ENCODE results near the gene C12orf56. TPM values are rescaled to one million over a fixed set of nuclear protein-coding genes. Genes with fewer than 3 reads are reported as not detected.

The C12orf56 gene
- total RNA-seq = not detected

DNA sequence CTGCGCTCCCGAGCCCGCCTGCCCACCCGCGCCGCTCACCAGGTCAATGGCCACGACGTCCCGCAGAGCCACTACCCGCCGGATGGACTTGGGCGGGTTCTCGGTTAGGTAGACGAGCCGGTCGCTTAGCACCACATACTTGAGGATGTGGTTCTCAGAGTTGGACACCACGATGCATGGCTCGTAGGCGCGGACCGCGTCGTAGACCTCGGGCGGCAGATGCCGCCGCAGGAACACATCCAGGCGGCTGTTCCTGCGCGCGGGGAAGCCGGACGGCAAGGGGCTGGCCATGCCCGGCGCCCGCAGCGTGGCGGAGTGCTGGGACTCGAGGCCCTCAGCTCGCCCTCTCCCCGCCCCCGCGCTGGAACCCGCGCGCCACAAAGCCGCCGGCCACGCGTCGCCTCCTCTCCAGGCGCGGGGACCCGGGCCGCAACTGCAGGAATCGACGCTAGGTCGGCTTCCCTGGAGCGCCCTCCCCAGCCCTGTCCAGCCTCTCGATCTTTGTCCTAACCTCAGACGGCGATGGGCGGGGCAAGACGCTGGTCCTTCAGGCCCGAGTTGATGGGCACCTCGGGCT is at the start of gene C12orf56:
C12orf56 (minus strand) TSS at position 484 of the 577 bp plus-strand sequence; CDS start at position 291, 193 bp downstream.
- peak in 1 of 3 donors; percentile 32 for DNase-seq (ENCODE audit: low read depth in 2 of 3, low spot score in 2 of 3)

GRCh38 chr12:64440100-64440499 is 49.5 kb upstream of the C12orf56 start:
- DNase-seq (ENCODE audit: low read depth in 2 of 3, low spot score in 2 of 3) = no peak

- no peak for DNase-seq (ENCODE audit: low read depth in 2 of 3, low spot score in 2 of 3)
These were observed 43.4 kb upstream of the C12orf56 start for GRCh38 chr12:64433915-64434314.

DNA sequence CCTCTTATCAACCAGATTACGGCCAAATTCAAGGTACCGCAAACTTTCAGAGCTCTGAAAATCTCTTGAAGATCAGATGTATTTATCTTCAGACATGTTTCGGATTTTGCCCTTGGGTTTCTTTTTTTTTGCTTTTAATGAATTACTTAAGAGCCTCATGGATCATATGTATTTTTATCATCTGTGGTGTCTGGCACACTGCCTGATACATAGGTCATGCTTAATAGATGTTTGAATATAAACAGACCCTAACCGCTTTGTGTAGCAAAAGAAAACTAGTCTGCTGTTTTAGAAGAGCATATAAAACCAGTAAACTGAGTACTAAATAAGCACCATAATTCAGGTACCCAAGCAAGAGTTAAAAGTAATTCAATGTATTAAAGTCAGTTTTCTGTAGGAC is 41.2 kb upstream of the C12orf56 start:
- no peak for DNase-seq (ENCODE audit: low read depth in 2 of 3, low spot score in 2 of 3)

DNA sequence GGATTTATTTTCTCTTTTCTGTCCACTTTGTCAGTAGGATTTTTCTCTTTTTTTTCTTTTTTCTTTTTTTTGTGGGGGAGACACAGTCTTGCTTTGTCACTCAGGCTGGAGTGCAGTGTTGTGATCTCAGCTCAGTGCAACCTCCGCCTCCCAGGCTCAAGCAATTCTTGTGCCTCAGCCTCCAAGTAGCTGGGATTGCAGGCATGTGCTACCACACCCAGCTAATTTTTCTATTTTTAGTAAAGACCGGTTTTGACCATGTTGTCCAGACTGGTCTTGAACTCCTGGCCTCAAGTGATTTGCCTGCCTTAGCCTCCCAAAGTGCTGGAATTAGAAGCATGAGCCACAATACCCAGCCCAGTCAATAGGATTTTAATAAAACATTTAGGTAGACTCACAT is 40.3 kb upstream of the C12orf56 start:
- no peak for DNase-seq (ENCODE audit: low read depth in 2 of 3, low spot score in 2 of 3)

- DNase-seq (ENCODE audit: low read depth in 2 of 3, low spot score in 2 of 3) = no peak
These were observed 38.4 kb upstream of the C12orf56 start for GRCh38 chr12:64428956-64429355.

DNA sequence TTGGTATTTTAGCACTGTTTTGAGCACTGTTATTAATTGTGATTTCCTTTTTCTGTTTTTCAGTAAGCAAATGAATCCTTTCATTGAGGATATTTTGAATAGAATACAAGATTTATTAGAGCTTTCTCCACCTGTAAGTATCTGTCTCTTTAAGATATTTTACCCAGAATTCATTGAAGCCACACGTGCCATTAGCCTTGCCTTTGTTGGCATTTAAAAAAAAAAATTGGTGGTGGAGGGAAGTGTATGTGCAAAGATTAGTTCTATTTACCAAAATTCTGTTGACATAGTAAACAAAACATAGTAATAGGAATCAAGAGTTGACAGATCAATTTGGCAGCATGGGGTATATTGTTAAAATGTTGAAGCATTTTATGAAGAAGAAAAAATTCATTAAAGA is 37.4 kb upstream of the C12orf56 start:
- DNase-seq (ENCODE audit: low read depth in 2 of 3, low spot score in 2 of 3) = no peak

- DNase-seq (ENCODE audit: low read depth in 2 of 3, low spot score in 2 of 3) = no peak
These were observed 29.1 kb upstream of the C12orf56 start for GRCh38 chr12:64419696-64420095.

DNA sequence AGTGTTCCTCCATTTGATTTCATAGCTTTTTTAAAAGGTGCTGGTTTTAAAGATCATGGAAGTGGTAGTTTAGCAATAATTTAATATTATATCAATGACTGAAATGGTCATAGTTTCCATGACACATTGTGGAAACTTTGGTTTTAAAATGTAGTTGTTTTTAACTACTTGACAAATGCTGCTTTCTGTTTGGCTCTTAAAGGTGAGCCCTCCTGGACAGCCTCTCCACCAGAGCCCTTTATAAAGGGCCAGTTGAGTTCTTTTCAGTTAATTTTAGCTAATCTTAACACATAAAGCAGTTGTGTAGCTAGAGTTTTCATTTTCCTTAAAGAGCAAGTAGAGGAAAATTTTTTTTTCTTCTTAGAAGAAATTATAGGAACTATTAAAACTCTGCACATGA is 27.7 kb upstream of the C12orf56 start:
- DNase-seq (ENCODE audit: low read depth in 2 of 3, low spot score in 2 of 3) = no peak

DNA sequence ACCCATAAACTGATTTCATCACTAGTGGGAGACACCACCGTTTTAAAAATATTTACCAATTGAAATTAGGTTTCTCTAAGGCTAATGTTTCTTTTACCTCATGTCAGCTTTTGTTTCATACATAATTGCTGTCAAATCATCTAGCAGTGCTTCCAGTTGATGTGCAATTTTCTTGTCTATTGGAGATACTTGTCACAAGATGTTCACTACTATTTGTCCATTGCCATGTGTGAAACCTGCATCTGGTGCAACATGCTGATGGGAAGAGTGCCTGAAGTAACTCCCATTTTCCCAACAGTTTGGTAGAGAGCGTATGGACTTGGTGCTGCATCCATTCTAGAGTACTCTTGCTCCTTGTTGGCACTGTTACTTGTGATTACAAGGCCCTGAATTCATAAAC is 23.3 kb upstream of the C12orf56 start:
- no peak for DNase-seq (ENCODE audit: low read depth in 2 of 3, low spot score in 2 of 3)

DNA sequence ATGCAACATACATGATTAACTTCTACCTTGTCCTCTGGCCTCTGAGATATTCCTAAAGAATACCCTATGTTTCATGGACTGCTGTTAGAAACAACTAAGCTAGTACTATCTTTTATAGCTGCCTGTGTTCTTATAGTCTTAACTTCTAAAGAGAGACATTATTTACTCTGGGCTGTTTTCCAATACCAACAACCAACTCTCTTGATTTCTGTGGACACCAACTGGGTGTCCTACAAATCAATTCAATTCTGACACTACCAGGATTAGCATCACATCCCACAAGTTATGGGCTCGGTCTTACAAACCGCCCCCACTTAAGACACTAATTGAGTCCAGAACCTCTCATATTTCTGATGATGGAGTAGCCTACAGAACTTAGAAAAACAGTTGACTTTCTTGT is 21.9 kb upstream of the C12orf56 start:
- DNase-seq (ENCODE audit: low read depth in 2 of 3, low spot score in 2 of 3) = no peak

DNA sequence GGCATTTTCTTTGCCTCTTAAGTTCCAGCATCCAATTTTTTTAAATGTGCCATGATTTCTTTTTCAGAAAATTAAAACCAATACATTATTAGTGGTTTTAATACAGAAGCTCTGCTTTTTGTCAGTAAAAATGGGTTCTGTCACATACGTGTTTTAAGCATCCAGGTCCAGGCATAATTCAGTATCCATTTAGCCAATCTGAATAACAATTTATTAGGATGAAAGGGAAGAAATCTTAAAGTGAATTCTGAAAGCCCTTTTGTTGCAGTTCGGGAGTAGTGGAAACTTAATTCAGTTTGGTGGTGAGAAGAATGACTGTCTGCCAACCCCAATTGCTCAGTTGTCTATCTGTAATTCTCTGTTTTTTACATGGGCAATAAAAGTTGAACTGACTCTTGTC is 20.9 kb upstream of the C12orf56 start:
- no peak for DNase-seq (ENCODE audit: low read depth in 2 of 3, low spot score in 2 of 3)

DNA sequence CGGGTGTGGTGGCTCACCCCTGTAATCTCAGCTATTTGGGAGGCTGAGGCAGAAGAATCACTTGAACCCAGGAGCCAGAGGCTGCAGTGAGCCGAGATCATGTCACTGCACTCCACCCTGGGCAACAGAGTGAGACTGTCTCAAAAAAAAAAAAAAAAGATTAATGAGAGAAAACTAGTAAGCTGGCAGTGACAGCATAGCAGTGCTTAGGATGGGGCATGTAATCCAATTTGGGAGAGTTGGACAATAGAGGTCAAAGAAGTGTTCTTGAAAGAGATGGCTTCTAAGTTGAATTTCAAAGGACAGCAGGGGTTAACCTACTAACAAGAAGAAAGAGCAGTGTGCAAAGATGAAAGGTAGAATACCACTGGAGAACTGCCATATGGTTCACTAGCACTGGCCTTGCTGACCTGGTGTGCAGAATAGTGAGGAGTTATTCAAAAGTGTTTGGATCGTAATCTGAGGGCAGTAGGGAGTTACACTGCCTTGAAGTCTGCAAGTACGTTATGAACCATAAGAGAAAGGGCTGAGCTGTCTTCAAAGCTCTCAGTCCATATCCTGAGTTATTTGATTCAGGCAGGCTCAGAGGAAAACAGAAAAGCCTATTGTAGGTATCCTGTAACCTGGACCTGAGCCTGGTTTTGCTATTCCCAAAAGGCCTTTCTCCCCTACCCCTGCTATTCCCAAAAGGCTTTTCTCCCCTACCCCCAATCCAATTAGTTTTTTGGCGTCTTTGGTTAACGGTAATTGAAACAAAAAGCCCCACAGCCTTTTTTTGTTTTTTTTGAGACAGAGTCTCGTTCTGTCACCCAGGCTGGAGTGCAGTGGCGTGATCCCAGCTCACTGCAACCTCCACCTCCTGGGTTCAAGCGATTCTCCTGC is 17.0 kb upstream of the C12orf56 start:
- no peak for DNase-seq (ENCODE audit: low read depth in 2 of 3, low spot score in 2 of 3)

DNA sequence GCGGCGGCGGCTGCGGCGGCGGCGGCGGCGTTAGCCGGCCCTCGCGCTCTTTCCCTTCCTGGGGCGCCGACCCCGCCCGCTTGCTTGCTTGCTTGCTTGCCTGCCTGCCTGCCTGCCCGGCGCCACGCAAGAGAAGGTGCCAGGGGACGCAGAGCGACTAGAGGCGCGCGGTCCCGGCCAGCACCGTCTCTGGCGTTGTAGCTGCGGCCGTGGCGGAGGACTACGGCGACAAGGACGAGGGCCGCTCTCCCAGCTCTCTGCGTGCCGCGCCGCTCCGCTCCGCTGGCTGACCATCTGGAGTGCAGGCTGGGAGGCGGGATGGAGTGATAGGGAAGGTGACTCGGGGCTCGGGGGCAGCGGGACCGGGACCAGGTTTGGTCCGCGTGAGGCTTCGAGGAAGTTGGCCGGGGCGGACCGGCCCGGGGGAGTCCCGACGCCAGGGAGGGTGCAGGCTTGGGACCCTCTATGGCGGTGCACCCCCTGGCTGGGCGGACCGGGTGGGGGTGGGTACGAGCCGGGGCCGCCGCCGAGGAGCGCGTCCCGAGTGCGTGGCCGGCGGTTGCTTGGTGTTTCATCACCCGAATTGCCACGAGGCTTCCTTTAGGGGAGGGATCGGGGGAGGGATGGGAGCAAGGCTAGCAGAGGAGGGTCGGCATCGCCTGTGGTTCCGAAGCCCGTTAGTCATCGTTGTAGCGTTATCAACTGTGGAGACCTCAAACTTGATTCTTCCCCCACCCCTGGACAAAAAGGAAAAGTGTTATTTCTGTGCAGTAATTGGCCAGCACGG is 14.1 kb upstream of the C12orf56 start:
- DNase-seq (ENCODE audit: low read depth in 2 of 3, low spot score in 2 of 3) = peak in 2 of 3 donors; percentile 75 to 84

- DNase-seq (ENCODE audit: low read depth in 2 of 3, low spot score in 2 of 3) = peak; percentile 91 to 98 (median 96)
These were observed 13.3 kb upstream of the C12orf56 start, which contains the start of gene XPOT for GRCh38 chr12:64403707-64404469. Gene XPOT, plus strand, starts transcription at chr12:64404392. Its CDS starts 5,644 bp downstream, at chr12:64410036.

DNA sequence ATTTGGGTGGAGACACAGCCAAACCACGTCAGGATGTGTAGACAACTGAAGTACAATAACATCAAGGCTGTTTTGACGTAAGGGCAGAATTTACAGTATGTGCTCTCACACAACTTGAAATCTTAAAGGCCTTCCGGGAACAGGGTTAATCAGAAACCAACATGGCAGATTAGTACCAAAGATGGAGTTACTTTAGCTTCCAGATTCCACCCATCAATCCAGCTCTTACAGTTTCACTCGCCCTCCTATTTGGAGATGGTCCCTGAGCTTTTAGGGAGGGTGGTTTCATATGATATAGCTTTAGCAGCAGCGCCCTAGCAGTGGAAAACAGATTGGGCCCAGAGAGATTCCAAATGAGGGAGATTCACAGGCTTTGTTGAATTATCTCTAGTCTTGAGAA is 11.6 kb upstream of the C12orf56 start:
- no peak for DNase-seq (ENCODE audit: low read depth in 2 of 3, low spot score in 2 of 3)

- DNase-seq (ENCODE audit: low read depth in 2 of 3, low spot score in 2 of 3) = no peak
These were observed 9.5 kb upstream of the C12orf56 start for GRCh38 chr12:64400041-64400440.

DNA sequence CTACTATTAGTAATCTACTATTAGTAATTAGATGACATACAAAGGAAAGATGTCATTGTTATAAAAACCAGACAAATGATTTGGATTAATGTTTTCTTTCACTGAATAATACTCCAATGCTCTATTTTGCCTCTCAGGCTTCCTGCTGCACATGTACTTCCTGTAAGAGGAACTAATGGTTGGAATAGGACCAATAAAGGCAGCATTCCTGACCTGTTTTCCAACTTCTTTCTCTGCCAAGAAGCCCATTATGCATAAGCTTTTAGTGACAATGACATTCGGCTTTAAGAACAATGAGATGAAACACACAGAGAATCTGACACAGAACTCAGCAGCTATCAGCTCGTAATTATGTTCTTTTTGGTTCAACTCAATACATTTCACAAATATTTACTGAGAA is 5.2 kb upstream of the C12orf56 start:
- DNase-seq (ENCODE audit: low read depth in 2 of 3, low spot score in 2 of 3) = no peak

- DNase-seq (ENCODE audit: low read depth in 2 of 3, low spot score in 2 of 3) = peak in 1 of 3 donors; percentile 63
These were observed 1.7 kb upstream of the C12orf56 start for GRCh38 chr12:64392221-64392620.

DNA sequence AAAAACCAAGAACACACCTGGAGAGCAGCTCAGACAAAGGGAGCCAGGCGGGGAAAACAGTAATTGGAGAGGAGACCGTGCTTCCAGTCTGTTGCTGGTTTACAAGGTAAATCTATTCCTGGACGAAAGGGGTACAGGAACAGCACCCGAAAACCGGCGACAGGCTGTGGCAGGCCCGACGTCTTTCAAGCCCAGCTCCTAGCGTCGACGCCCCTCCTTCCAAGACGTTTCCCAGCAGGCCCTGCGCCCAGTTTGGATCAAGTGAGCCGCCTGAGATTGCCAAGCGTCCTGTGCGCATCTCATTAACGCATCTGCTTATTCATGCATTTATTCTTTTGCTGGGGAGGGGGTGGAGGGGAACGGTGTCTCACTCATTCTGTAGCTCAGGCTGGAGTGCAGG is 1.4 kb downstream of the C12orf56 start:
- no peak for DNase-seq (ENCODE audit: low read depth in 2 of 3, low spot score in 2 of 3)
